K562 (cell line): Measurements from ENCODE around the gene BRME1. TPM values are rescaled to one million over a fixed set of nuclear protein-coding genes. Genes with fewer than 3 reads are reported as not detected.

Experiments used
- ATAC-seq: fragments of 200-7000 bp; cut with Tn5 transposase; 3 replicates; pipeline ENCODE4 v1.9.1; 2020; ENCODE audit warnings: moderate library complexity
- BruUV-seq: library from RNA; stranded (reverse); fragments of 400-500 nt; replicated peaks from 2 replicates; lab custom pipeline; 2021; lab: Mats Ljungman, UMichigan
- CTCF ChIA-PET: fragments of 300-600 bp; formaldehyde crosslinking; extraction: SDS; loops from one replicate; lab custom pipeline; 2021; ENCODE audit warnings: low intra/inter-chr PET ratio; lab: Yijun Ruan, JAX
- POLR2A ChIA-PET: fragments of 300-600, 350-650 bp; sonication (Branson Sonifier 250); formaldehyde crosslinking; extraction: SDS; loops from one replicate; lab custom pipeline; 2021; ENCODE audit warnings: antibody characterized with exemption, inconsistent platforms; lab: Yijun Ruan, JAX
- DNase-seq, 4 experiments: peaks; one replicate each; pipeline versions ENCODE4 v3.0.0 to v3.0.0-alpha.2; 2011 to 2018; ENCODE audit warnings: low spot score in 3 of 4, mixed read lengths in 3 of 4; ENCODE audit errors: extremely low read depth in 1 of 4
- FAIRE-seq: peaks from 2 replicates; lab custom pipeline; 2011; peaks lifted over from hg19 to GRCh38; lab: Jason Lieb, UNC
- H2AFZ ChIP-seq: 2 replicates; pipeline ENCODE4 v1.6.0; 2011; ENCODE audit warnings: low read depth, low read length, control low read depth, inconsistent platforms
- H3K27ac ChIP-seq: fragments of 200-600 bp; 3 replicates; pipeline ENCODE4 v1.8.0; 2011; ENCODE audit warnings: low read depth, mild to moderate bottlenecking, control low read depth, inconsistent platforms, low read length, moderate library complexity, mixed read lengths; ENCODE audit errors: extremely low read depth
- H3K27me3 ChIP-seq, 2 experiments: fragments of 300-600 bp in 1 of 2; 2 replicates in 1 of 2; 3 replicates in 1 of 2; pipeline versions ENCODE4 v1.6.0 to v1.8.0; 2011; ENCODE audit warnings: inconsistent platforms in 2 of 2, low read length in 2 of 2, mild to moderate bottlenecking in 1 of 2, mixed read lengths in 1 of 2, moderate library complexity in 1 of 2; ENCODE audit not compliant: control insufficient read depth in 2 of 2, insufficient read depth in 2 of 2
- H3K36me3 ChIP-seq: fragments of 300-600 bp; 3 replicates; pipeline ENCODE4 v1.8.0; 2011; ENCODE audit warnings: mild to moderate bottlenecking, low read length, inconsistent platforms; ENCODE audit not compliant: control insufficient read depth, insufficient read depth
- H3K4me1 ChIP-seq, 2 experiments: fragments of 200-600 bp in 1 of 2; replicated peaks in 1 of 2; 2 replicates in 1 of 2; 3 replicates in 1 of 2; pipeline versions ENCODE4 v1.5.1 to v1.8.0; 2011; ENCODE audit warnings: inconsistent platforms in 2 of 2, low read length in 2 of 2, mild to moderate bottlenecking in 1 of 2, mixed read lengths in 1 of 2, moderate library complexity in 1 of 2; ENCODE audit not compliant: control insufficient read depth in 2 of 2, insufficient read depth in 2 of 2
- H3K4me2 ChIP-seq: 2 replicates; pipeline ENCODE4 v1.6.1; 2011; ENCODE audit warnings: low read length, control low read depth, inconsistent platforms, mixed read lengths; ENCODE audit not compliant: insufficient read depth
- H3K4me3 ChIP-seq: fragments of 200-600 bp; sonication (generic), shearing (Covaris generic); 2 replicates; pipeline ENCODE4 v1.5.1; 2016; ENCODE audit warnings: control low read depth, inconsistent platforms
- H3K79me2 ChIP-seq: fragments of 200-600 bp; 3 replicates; pipeline ENCODE4 v1.8.0; 2011; ENCODE audit warnings: low read length, inconsistent platforms; ENCODE audit not compliant: control insufficient read depth, insufficient read depth
- H3K9ac ChIP-seq, 2 experiments: 2 replicates each; pipeline versions ENCODE4 v1.6.0 to v1.6.1; 2011; ENCODE audit warnings: low read depth in 2 of 2, low read length in 2 of 2, control low read depth in 1 of 2, inconsistent platforms in 1 of 2, mild to moderate bottlenecking in 1 of 2, mixed read lengths in 1 of 2; ENCODE audit not compliant: insufficient read depth in 1 of 2
- H3K9me1 ChIP-seq: one replicate; pipeline ENCODE4 v1.6.0; 2011; ENCODE audit warnings: inconsistent platforms, mild to moderate bottlenecking, low read length, moderate library complexity; ENCODE audit not compliant: control insufficient read depth, insufficient read depth
- H3K9me3 ChIP-seq: replicated peaks from 2 replicates; pipeline ENCODE4 v1.5.1; 2011; ENCODE audit warnings: low read depth, low read length, inconsistent platforms; ENCODE audit not compliant: control insufficient read depth, insufficient read depth
- H4K20me1 ChIP-seq: replicated peaks from 2 replicates; pipeline ENCODE4 v1.6.1; 2011; ENCODE audit warnings: low read length, inconsistent platforms, mixed read lengths; ENCODE audit not compliant: control insufficient read depth, insufficient read depth
- ARNT ChIP-seq, 2 experiments: fragments of 450-650 bp; IDR thresholded peaks; 2 replicates each; pipeline ENCODE4 v1.6.1; 2016; ENCODE audit warnings: mild to moderate bottlenecking in 1 of 2
- GABPB1 ChIP-seq: sonication (generic); formaldehyde crosslinking; IDR thresholded peaks from 2 replicates; pipeline ENCODE4 v1.8.0; 2022; ENCODE audit warnings: mild to moderate bottlenecking, missing genetic modification reagents
- HIVEP1 ChIP-seq: fragments of 250-450 bp; sonication (Bioruptor Pico); IDR thresholded peaks from 2 replicates; pipeline ENCODE4 v1.4.0; 2020; ENCODE audit warnings: mild to moderate bottlenecking
- HNRNPLL ChIP-seq: fragments of 200-400 bp; formaldehyde crosslinking; IDR thresholded peaks from 2 replicates; pipeline ENCODE4 v1.6.1; 2017; ENCODE audit warnings: low read length, low read depth, mild to moderate bottlenecking; ENCODE audit not compliant: poor library complexity, severe bottlenecking
- LARP7 ChIP-seq: fragments of 450-650 bp; IDR thresholded peaks from 2 replicates; pipeline ENCODE4 v1.6.1; 2016
- MAZ ChIP-seq, 2 experiments: fragments of 450-650 bp in 1 of 2; sonication (generic) in 1 of 2; formaldehyde crosslinking; IDR thresholded peaks in 1 of 2; conservative IDR thresholded peaks in 1 of 2; 2 replicates each; pipeline versions ENCODE4 v1.4.0 to v1.5.0; 2020; ENCODE audit warnings: mild to moderate bottlenecking in 1 of 2, missing genetic modification reagents in 1 of 2
- MYBL2 ChIP-seq, 2 experiments: fragments of 450-650 bp in 1 of 2; sonication (generic) in 1 of 2; formaldehyde crosslinking in 1 of 2; IDR thresholded peaks; 2 replicates each; pipeline versions ENCODE4 v1.6.1 to v1.8.1; 2017 to 2022; ENCODE audit warnings: borderline replicate concordance in 1 of 2, inconsistent platforms in 1 of 2, low read depth in 1 of 2, mild to moderate bottlenecking in 1 of 2, missing genetic modification reagents in 1 of 2, moderate library complexity in 1 of 2
- NCOR1 ChIP-seq: fragments of 450-650 bp; IDR thresholded peaks from 2 replicates; pipeline ENCODE4 v1.6.1; 2016; ENCODE audit warnings: mild to moderate bottlenecking, moderate library complexity
- NFE2 ChIP-seq: IDR thresholded peaks from 2 replicates; pipeline ENCODE4 v1.6.1; 2014; ENCODE audit warnings: antibody characterized with exemption, low read depth
- NR0B1 ChIP-seq: fragments of 450-650 bp; IDR thresholded peaks from one replicate; pipeline ENCODE4 v1.6.1; 2018; ENCODE audit warnings: mild to moderate bottlenecking, moderate library complexity; ENCODE audit not compliant: partially characterized antibody
- POLR2AphosphoS5 ChIP-seq: IDR thresholded peaks from 2 replicates; pipeline ENCODE4 v1.6.1; 2011; ENCODE audit warnings: mild to moderate bottlenecking, low read depth, low read length, moderate library complexity; ENCODE audit not compliant: control insufficient read depth, insufficient read depth
- POLR2B ChIP-seq: fragments of 450-650 bp; IDR thresholded peaks from 2 replicates; pipeline ENCODE4 v1.6.1; 2018; ENCODE audit warnings: low read depth; ENCODE audit not compliant: partially characterized antibody
- SOX6 ChIP-seq: fragments of 450-650 bp; IDR thresholded peaks from 2 replicates; pipeline ENCODE4 v1.6.1; 2014; ENCODE audit warnings: mild to moderate bottlenecking
- THAP7 ChIP-seq: fragments of 250-450 bp; sonication (Bioruptor Pico); IDR thresholded peaks from 2 replicates; pipeline ENCODE4 v1.5.0; 2021
- ZBTB8A ChIP-seq: fragments of 450-650 bp; IDR thresholded peaks from 2 replicates; pipeline ENCODE4 v1.6.1; 2018; ENCODE audit warnings: mild to moderate bottlenecking, moderate library complexity; ENCODE audit not compliant: partially characterized antibody
- ZFP36 ChIP-seq: fragments of 150-350 bp; IDR thresholded peaks from 2 replicates; pipeline ENCODE4 v1.6.1; 2018; ENCODE audit warnings: low read length, low read depth; ENCODE audit not compliant: partially characterized antibody
- ZNF766 ChIP-seq: fragments of 200-800 bp; sonication (Bioruptor generic); conservative IDR thresholded peaks from 2 replicates; pipeline ENCODE4 v1.6.1; 2016; ENCODE audit warnings: missing genetic modification characterization, missing compliant biosample characterization
- WGBS: fragments of 100-300 bp; shearing (Covaris generic); methylation state at CpG from one replicate; pipeline ENCODE4 v1.1.6; 2016; ENCODE audit warnings: low coverage, mixed read lengths; ENCODE audit not compliant: insufficient coverage; ENCODE audit errors: missing lambda C conversion rate; 5-methylcytosine and 5-hydroxymethylcytosine counted together
- in situ Hi-C: fragments of 300-500 bp; cut with MboI; formaldehyde crosslinking; loops from 4 replicates; pipeline ENCODE4 v1.15.0; 2018; ENCODE audit warnings: inconsistent platforms, mixed read lengths
- intact Hi-C: fragments of 100-400 bp; cut with micrococcal nuclease; formaldehyde crosslinking; loops from 2 replicates; pipeline ENCODE4 v1.14.2; 2022
- polyA plus RNA-seq, 8 experiments: library from polyadenylated mRNA; depleted of rRNA in 4 of 8; stranded (reverse) in 5 of 8; unstranded in 3 of 8; fragments of >200 nt; fragmentation: Nextera tagmentation in 2 of 8; fragmentation: Illumina TruSeq in 1 of 8; extraction: Ambion mirVana in 2 of 8; extraction: Trizol in 1 of 8; gene quantifications; 2 replicates each; pipeline versions ENCODE4 v1.2.1 to v1.2.3, GENCODE V29; 2011 to 2014; ENCODE audit warnings: inconsistent platforms in 1 of 8, missing spikeins in 1 of 8
- total RNA-seq, 7 experiments: library from RNA; depleted of rRNA in 6 of 7; stranded (reverse); fragments of >200 nt in 6 of 7; fragmentation: Illumina TruSeq in 2 of 7; extraction: Trizol in 2 of 7; gene quantifications; 2 replicates each; pipeline versions ENCODE4 v1.2.1 to v1.2.3, GENCODE V29; 2011 to 2021; ENCODE audit warnings: low replicate concordance in 1 of 7
- TF ChIP-seq, protein P1 (sequence below): sonication (generic); formaldehyde crosslinking; IDR thresholded peaks from 2 replicates; pipeline ENCODE4 v1.8.0; 2022; ENCODE audit warnings: missing genetic modification reagents, mild to moderate bottlenecking, moderate library complexity, borderline replicate concordance

BRME1 gene
- total and polyA plus RNA-seq, 9 of the 15 experiments (the other 6 are each of a cell fraction or from before 2014, with no cell fraction given), result 0.75 to 6.1 (median 3.6) TPM

- peaks cover 11 to 19% of the 10 kb centered on the region in 2 experiments; a peak in 4 of 5 replicates for H3K27me3 ChIP-seq
- TF ChIP-seq POLR2AphosphoS5 (0 out of 2 replicates have a peak, but pooled peaks have one; percentile 24), POLR2B (peak; percentile 21), NR0B1 (no peak), NFE2 (peak; percentile 79), MAZ (CRISPR knock-in tag; conservative IDR thresholded peaks at IDR 0.05 in 1 of 2, IDR thresholded peaks at IDR 0.05 in 1 of 2) (peak; percentile 89 to 90), ZNF766 (CRISPR knock-in tag) (no peak), ZBTB8A (no peak), LARP7 (no peak), ARNT (IDR thresholded peaks at IDR 0.05) (peak in 1 of 2 experiments; percentile 24; a peak in 1 of 4 replicates), NCOR1 (peak; percentile 69), ZFP36 (peak; percentile 12), HIVEP1 (peak; percentile 71; the same call in 1 of the 2 replicates), GABPB1 (CRISPR knock-in tag) (0 out of 2 replicates have a peak, but pooled peaks have one; percentile 17), THAP7 (CRISPR knock-in tag) (no peak), HNRNPLL (peak; percentile 75), SOX6 (peak; percentile 9), MYBL2 (IDR thresholded peaks at IDR 0.05; ENCODE audit: low read depth) (no peak), MYBL2 (CRISPR knock-in tag; IDR thresholded peaks at IDR 0.05; ENCODE audit: borderline replicate concordance) (no peak)
- TF ChIP-seq, protein P1, sequence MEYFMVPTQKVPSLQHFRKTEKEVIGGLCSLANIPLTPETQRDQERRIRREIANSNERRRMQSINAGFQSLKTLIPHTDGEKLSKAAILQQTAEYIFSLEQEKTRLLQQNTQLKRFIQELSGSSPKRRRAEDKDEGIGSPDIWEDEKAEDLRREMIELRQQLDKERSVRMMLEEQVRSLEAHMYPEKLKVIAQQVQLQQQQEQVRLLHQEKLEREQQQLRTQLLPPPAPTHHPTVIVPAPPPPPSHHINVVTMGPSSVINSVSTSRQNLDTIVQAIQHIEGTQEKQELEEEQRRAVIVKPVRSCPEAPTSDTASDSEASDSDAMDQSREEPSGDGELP, result peak; percentile 98
Measured at GRCh38 chr19:13861714-13862531, 44.0 kb downstream of the BRME1 start.

More at GRCh38 chr19:13861714-13862531, 44.0 kb downstream of the BRME1 start:
- H3K4me2 ChIP-seq, result peak overlapping the region; percentile 73
- H3K4me1 ChIP-seq, result peaks cover 6 to 26% of the 10 kb centered on the region in 2 experiments; a peak in 3 of 5 replicates
- H3K79me2 ChIP-seq, result no peaks in the 10 kb centered on the region
- H3K36me3 ChIP-seq, result no peaks in the 10 kb centered on the region
- peaks cover 5% of the 10 kb centered on the region; the same call in 1 of the 2 replicates for H4K20me1 ChIP-seq
- FAIRE-seq (peak; percentile 96), ATAC-seq (peak; percentile 96), DNase-seq (peak; percentile 90 to 94 (median 92))
- intact Hi-C loops (loop anchor here (1.0 to 5.0 kb wide), 3 partner anchors 35 to 265 kb away; no protein-coding TSS in a partner anchor), in situ Hi-C loops (loop anchor here (5.0 kb wide), 2 partner anchors 75 to 255 kb away; no protein-coding TSS in a partner anchor)
- ChIA-PET POLR2A (interaction anchor here (0.6 to 1.2 kb wide), 9 partner anchors 15 to 275 kb away, joined by 3 to 7 read pairs (median 3); partner anchors contain the start of genes ASF1B and ZSWIM4), CTCF (interaction anchor here (0.7 to 1.9 kb wide), 4 partner anchors 75 to 1588 kb away, joined by 3 to 25 read pairs (median 7); partner anchors contain the start of gene WIZ)
- no peaks in the 10 kb centered on the region for H3K9me1 ChIP-seq
- H3K9me3 ChIP-seq, result no peaks in the 10 kb centered on the region
- peak overlapping the region; percentile 33 for H3K4me3 ChIP-seq
- peak overlapping the region; percentile 83 for H2AFZ ChIP-seq
- BruUV-seq, result no TSS peak
- H3K9ac ChIP-seq, result peak overlapping the region; percentile 70 to 90
- peak overlapping the region; percentile 63 for H3K27ac ChIP-seq
- 3% methylated on average over 16 of the region's 27 CpGs for WGBS
